GM18499 (cell line): ENCODE measurements around the gene STIM2.

ENCODE experiments used
- ATAC-seq: cut with Tn5 transposase; IDR thresholded peaks from one replicate; pipeline ENCODE4 v1.9.1; 2021; ENCODE audit warnings: moderate number of reproducible peaks; ENCODE audit not compliant: insufficient read depth, unreplicated experiment

The STIM2 gene

GRCh38 chr4:26866203-26866602 lies 5.6 kb downstream of the STIM2 start:
- no peak for ATAC-seq

GRCh38 chr4:26866781-26867180 lies 6.1 kb downstream of the STIM2 start:
- ATAC-seq: no peak

- no peak for ATAC-seq
Measured at GRCh38 chr4:26867914-26868684, 7.5 kb downstream of the STIM2 start.

GRCh38 chr4:26870576-26871262 lies 10.1 kb downstream of the STIM2 start:
- ATAC-seq: no peak

- ATAC-seq: no peak
Measured at GRCh38 chr4:26871611-26872010, 11.0 kb downstream of the STIM2 start.

GRCh38 chr4:26873391-26874026 lies 12.9 kb downstream of the STIM2 start:
- ATAC-seq: peak; percentile 72

- no peak for ATAC-seq
Measured at GRCh38 chr4:26874110-26874509, 13.5 kb downstream of the STIM2 start.

- ATAC-seq: no peak
Measured at GRCh38 chr4:26877406-26877805, 16.8 kb downstream of the STIM2 start.

- no peak for ATAC-seq
Measured at GRCh38 chr4:26877961-26878360, 17.3 kb downstream of the STIM2 start.

GRCh38 chr4:26878794-26879391 lies 18.3 kb downstream of the STIM2 start:
- ATAC-seq: no peak

GRCh38 chr4:26879805-26880204 lies 19.2 kb downstream of the STIM2 start:
- no peak for ATAC-seq

- no peak for ATAC-seq
Measured at GRCh38 chr4:26884026-26884425, 23.4 kb downstream of the STIM2 start.

GRCh38 chr4:26884486-26884988 lies 23.9 kb downstream of the STIM2 start:
- ATAC-seq: peak; percentile 32

GRCh38 chr4:26885912-26886274 lies 25.3 kb downstream of the STIM2 start:
- ATAC-seq: peak; percentile 72

GRCh38 chr4:26887143-26887542 lies 26.5 kb downstream of the STIM2 start:
- ATAC-seq: no peak

- ATAC-seq: no peak
Measured at GRCh38 chr4:26887809-26888208, 27.2 kb downstream of the STIM2 start.

GRCh38 chr4:26889356-26889755 lies 28.7 kb downstream of the STIM2 start:
- no peak for ATAC-seq

- no peak for ATAC-seq
Measured at GRCh38 chr4:26891054-26891453, 30.4 kb downstream of the STIM2 start.

- no peak for ATAC-seq
Measured at GRCh38 chr4:26891867-26892266, 31.2 kb downstream of the STIM2 start.

- ATAC-seq: no peak
Measured at GRCh38 chr4:26892480-26893150, 32.0 kb downstream of the STIM2 start.
